Lung (tissue), 12 donors: ENCODE data around the gene SMARCD3. TPM values are rescaled to one million over a fixed set of nuclear protein-coding genes. Genes with fewer than 3 reads are reported as not detected.

ENCODE experiments used
- ATAC-seq: fragments of 200-7000 bp; cut with Tn5 transposase; one replicate; pipeline ENCODE4 v1.9.1; 2020; ENCODE audit warnings: moderate number of reproducible peaks; ENCODE audit not compliant: insufficient read depth, low FRiP score
- DNase-seq, 3 donors: peaks; one replicate each; pipeline ENCODE4 v3.0.0-alpha.2; 2013 to 2017
- H3K27ac ChIP-seq, 2 donors: one replicate each; pipeline ENCODE4 v1.5.1; 2013; ENCODE audit warnings: mild to moderate bottlenecking in 2 of 2, moderate library complexity in 2 of 2, control low read depth in 1 of 2, inconsistent platforms in 1 of 2, low read depth in 1 of 2, low read length in 1 of 2
- H3K27me3 ChIP-seq, 3 donors: one replicate each; pipeline ENCODE4 v1.5.1; 2013; ENCODE audit warnings: low read length in 2 of 3; ENCODE audit not compliant: control insufficient read depth in 3 of 3, insufficient read depth in 3 of 3
- H3K36me3 ChIP-seq, 4 donors: one replicate each; pipeline ENCODE4 v1.5.1; 2013; ENCODE audit warnings: low read length in 4 of 4, mild to moderate bottlenecking in 1 of 4, moderate library complexity in 1 of 4; ENCODE audit not compliant: control insufficient read depth in 4 of 4, insufficient read depth in 4 of 4
- H3K4me1 ChIP-seq, 5 donors: one replicate each; pipeline ENCODE4 v1.5.1; 2013; ENCODE audit warnings: low read length in 5 of 5, mild to moderate bottlenecking in 2 of 5, moderate library complexity in 1 of 5; ENCODE audit not compliant: control insufficient read depth in 5 of 5, insufficient read depth in 5 of 5
- H3K4me3 ChIP-seq: one replicate; pipeline ENCODE4 v1.5.1; 2013; ENCODE audit warnings: mild to moderate bottlenecking, control low read depth, moderate library complexity
- H3K9ac ChIP-seq, 2 donors: one replicate each; pipeline ENCODE4 v1.5.1; 2013; ENCODE audit warnings: low read length in 2 of 2, control low read depth in 1 of 2; ENCODE audit not compliant: insufficient read depth in 1 of 2
- H3K9me3 ChIP-seq, 4 donors: one replicate each; pipeline ENCODE4 v1.5.1; 2013; ENCODE audit warnings: low read length in 3 of 4, mild to moderate bottlenecking in 1 of 4, moderate library complexity in 1 of 4; ENCODE audit not compliant: control insufficient read depth in 4 of 4, insufficient read depth in 3 of 4
- CTCF ChIP-seq: IDR thresholded peaks from 2 replicates; pipeline ENCODE4 v1.5.1; 2012; ENCODE audit warnings: mild to moderate bottlenecking; ENCODE audit errors: control extremely low read depth, extremely low read depth
- WGBS, 2 donors: extraction: QIAGEN DNeasy Blood & Tissue Kit; methylation state at CpG; one replicate each; pipeline ENCODE4 v1.1.7; 2013; 5-methylcytosine and 5-hydroxymethylcytosine counted together
- polyA plus RNA-seq, 2 donors: library from polyadenylated mRNA; stranded (reverse); fragments of 200-250 nt; gene quantifications; one replicate each; pipeline ENCODE4 v1.2.1, GENCODE V29; 2013
- total RNA-seq, 2 donors: library from RNA; depleted of rRNA in 1 of 2; stranded (reverse); fragments of >200 nt in 1 of 2; gene quantifications; one replicate each; pipeline ENCODE4 v1.2.1, GENCODE V29; 2014 to 2021
- donor health status: control.
- donor health status: control.
- donor health status: Bipolar disorder and iron deficiency.
- donor health status: healthy.
- donor health status: DM: yes; HTN: yes; CAD: no.

The SMARCD3 gene
- total and polyA plus RNA-seq, 4 donors: 37.5 to 70.9 (median 51.4) TPM

GRCh38 chr7:151210087-151210854, 38.2 kb downstream of the SMARCD3 start, which contains the start of gene H2BK1:
Gene H2BK1 (minus strand): TSS chr7:151210488. CDS start chr7:151210318, 170 bp downstream.
- DNase-seq (no peak), ATAC-seq (no peak)
- no peaks in the 10 kb centered on the region for H3K9me3 ChIP-seq
- no peak within 1 kb of the TSS for H3K9ac ChIP-seq
- no peaks in the 10 kb centered on the region for H3K27me3 ChIP-seq
- H3K36me3 ChIP-seq: peaks cover 7 to 25% (median 14%) of the 10 kb centered on the region in 4 donors
- peaks cover 0 to 10% (median 5%) of the 10 kb centered on the region in 5 donors for H3K4me1 ChIP-seq
- H3K4me3 ChIP-seq: no peak within 1 kb of the TSS
- TF ChIP-seq CTCF: no peak
- H3K27ac ChIP-seq: no peak within 1 kb of the TSS
- WGBS, 2 donors: 85% methylated on average over 17 of the region's 17 CpGs

GRCh38 chr7:151209588-151209987, 38.9 kb downstream of the SMARCD3 start:
- Histone ChIP-seq H3K36me3 (peaks cover 2 to 18% (median 11%) of the 10 kb centered on the region in 4 donors), H3K27ac (no peak overlapping the region)
- 87 to 90% methylated on average over 6 of the region's 6 CpGs for WGBS, 2 donors

GRCh38 chr7:151208253-151208862, 40.1 kb downstream of the SMARCD3 start:
- Histone ChIP-seq H3K4me3 (no peak overlapping the region), H3K27ac (no peak overlapping the region), H3K27me3 (peaks cover 0 to 7% (median 0%) of the 10 kb centered on the region in 3 donors), H3K4me1 (peaks cover 0 to 10% (median 5%) of the 10 kb centered on the region in 5 donors), H3K9me3 (no peaks in the 10 kb centered on the region), H3K36me3 (peaks cover 0 to 8% (median 2%) of the 10 kb centered on the region in 4 donors), H3K9ac (no peak overlapping the region)
- DNase-seq (no peak), ATAC-seq (no peak)
- WGBS, 2 donors: 73 to 76% methylated on average over 9 of the region's 9 CpGs
- TF ChIP-seq CTCF: no peak

More at GRCh38 chr7:151209588-151209987, 38.9 kb downstream of the SMARCD3 start:
- DNase-seq (no peak), ATAC-seq (no peak)
- no peak overlapping the region for H3K9ac ChIP-seq
- no peaks in the 10 kb centered on the region for H3K9me3 ChIP-seq
- TF ChIP-seq CTCF: no peak
- H3K4me3 ChIP-seq: no peak overlapping the region
- H3K4me1 ChIP-seq: peaks cover 0 to 10% (median 5%) of the 10 kb centered on the region in 5 donors
- H3K27me3 ChIP-seq: peaks cover 0 to 3% (median 0%) of the 10 kb centered on the region in 3 donors
